Pancreas (tissue), 10 donors: Measurements from ENCODE around the gene NPIPA1. TPM values are rescaled to one million over a fixed set of nuclear protein-coding genes. Genes with fewer than 3 reads are reported as not detected.
"Not testable (repeated sequence)": the region's sequence is repeated elsewhere in the genome, so short reads cannot be mapped to it uniquely, and the experiment has no call there.

Experiments used
- ATAC-seq, 4 donors: fragments of 200-7000 bp; cut with Tn5 transposase; one replicate each; pipeline versions ENCODE4 v1.8.0 to v1.9.1; 2020; ENCODE audit warnings: mild to moderate bottlenecking in 4 of 4, moderate library complexity in 4 of 4
- DNase-seq, 6 donors: peaks; one replicate each; pipeline ENCODE4 v3.0.0-alpha.2; 2020
- FAIRE-seq: peaks from 2 replicates; lab custom pipeline; 2012; peaks lifted over from hg19 to GRCh38; lab: Jason Lieb, UNC
- H3K27ac ChIP-seq, 4 donors: fragments of 200-600 bp; sonication (generic); 1 replicate in 3 of 4; 2 replicates in 1 of 4; pipeline versions ENCODE4 v1.5.0 to v1.8.0; 2020
- H3K27me3 ChIP-seq, 4 donors: fragments of 200-600 bp; one replicate each; pipeline ENCODE4 v1.8.0; 2021
- H3K36me3 ChIP-seq, 3 donors: fragments of 200-600 bp; sonication (generic) in 1 of 3; one replicate each; pipeline versions ENCODE4 v1.5.0 to v1.8.0; 2020 to 2021
- H3K4me1 ChIP-seq, 3 donors: fragments of 200-600 bp; one replicate each; pipeline ENCODE4 v1.8.0; 2021
- H3K4me3 ChIP-seq, 4 donors: fragments of 200-600 bp; sonication (generic) in 2 of 4; one replicate each; pipeline versions ENCODE4 v1.5.0 to v1.8.0; 2020 to 2021
- H3K9me3 ChIP-seq, 4 donors: fragments of 200-600 bp; one replicate each; pipeline ENCODE4 v1.8.0; 2021
- WGBS, 2 donors: extraction: QIAGEN DNeasy Blood & Tissue Kit; methylation state at CpG; one replicate each; pipeline ENCODE4 v1.1.7; 2013; 5-methylcytosine and 5-hydroxymethylcytosine counted together
- intact Hi-C, 3 donors: fragments of 100-400 bp; cut with DNase I; formaldehyde crosslinking; loops; one replicate each; pipeline versions ENCODE4 v1.11.1 to v1.14.2; 2022
- polyA plus RNA-seq, 2 donors: library from polyadenylated mRNA; stranded (reverse); fragments of 200-250 nt; gene quantifications; one replicate each; pipeline ENCODE4 v1.2.3, GENCODE V29; 2013
- total RNA-seq, 6 donors: library from RNA; stranded (reverse); fragmentation: NEBNext Ultra II Directional in 4 of 6; extraction: Animal tissue kit (Norgen Biotek cat#: 25700) in 4 of 6; gene quantifications; one replicate each; pipeline versions ENCODE4 v1.2.1 to v1.2.4, GENCODE V29; 2021 to 2023
- donor health status: healthy with polysubstance abuse.
- donor health status: DM: no; HTN: no; CAD: no; lungs with moderate emphysema.
- donor health status: DM: no; HTN: no; CAD: no.
- donor health status: control.
- donor health status: control.
- donor health status: Bipolar disorder and iron deficiency.
- donor health status: DM: yes; HTN: yes; CAD: no.
- donor health status: DM: no; HTN: no; CAD: no.
- donor health status: DM: no; HTN: no; CAD: no.
- donor health status: DM: yes; HTN: yes; CAD: no.

The NPIPA1 gene
- total RNA-seq: 10 to 100 TPM; 22.8 to 65.1 (median 35.1) TPM
- 100 to 1,000 TPM in 1 of 2 donors, 10 to 100 TPM in 1; 97.0 to 126 TPM for polyA plus RNA-seq

GRCh38 chr16:14937143-14937542 lies at the start of gene NPIPA1:
Gene NPIPA1 (plus strand): TSS chr16:14937443. CDS start chr16:14937443, 0 bp downstream.
- intact Hi-C loops: not testable (repeated sequence)
- WGBS, 2 donors: no CpG with 5 or more reads among the region's 4 CpGs

DNA sequence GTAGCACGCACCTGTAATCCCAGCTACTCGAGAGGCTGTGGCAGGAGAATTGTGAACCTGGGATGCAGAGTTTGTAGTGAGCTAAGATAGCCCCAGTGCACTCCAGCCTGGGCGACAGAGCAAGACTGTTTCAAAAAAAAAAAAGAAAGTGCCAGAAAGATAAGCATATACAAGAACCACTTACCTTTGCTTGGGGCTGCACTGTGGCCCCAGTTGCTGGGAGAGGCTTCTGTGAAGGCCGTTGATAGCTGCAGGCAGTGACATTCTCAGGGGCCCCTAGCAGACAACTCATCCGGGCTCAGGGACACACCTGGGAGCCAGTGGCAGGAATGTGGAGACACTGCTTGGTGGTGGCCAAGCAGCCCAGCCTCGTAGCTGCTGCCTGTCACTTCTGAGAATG lies 45.1 kb upstream of the NPIPA1 start:
- H3K36me3 ChIP-seq, ATAC-seq, FAIRE-seq, H3K9me3 ChIP-seq, intact Hi-C loops, DNase-seq, H3K27me3 ChIP-seq, H3K4me3 ChIP-seq, H3K4me1 ChIP-seq, H3K27ac ChIP-seq: not testable (repeated sequence)
- 73 to 83% methylated on average over 3 to 4 of the region's 6 CpGs for WGBS, 2 donors

More at GRCh38 chr16:14937143-14937542, at the start of gene NPIPA1:
- not testable (repeated sequence) for FAIRE-seq, H3K9me3 ChIP-seq, H3K36me3 ChIP-seq, H3K4me3 ChIP-seq, DNase-seq, H3K4me1 ChIP-seq, H3K27me3 ChIP-seq, H3K27ac ChIP-seq, ATAC-seq

GRCh38 chr16:14895382-14895781 lies 41.9 kb upstream of the NPIPA1 start:
- FAIRE-seq, H3K36me3 ChIP-seq, H3K27ac ChIP-seq, H3K27me3 ChIP-seq, H3K4me1 ChIP-seq, H3K4me3 ChIP-seq, intact Hi-C loops, ATAC-seq, H3K9me3 ChIP-seq, DNase-seq: not testable (repeated sequence)
- WGBS, 2 donors: 85 to 90% methylated on average over 10 of the region's 14 CpGs

DNA sequence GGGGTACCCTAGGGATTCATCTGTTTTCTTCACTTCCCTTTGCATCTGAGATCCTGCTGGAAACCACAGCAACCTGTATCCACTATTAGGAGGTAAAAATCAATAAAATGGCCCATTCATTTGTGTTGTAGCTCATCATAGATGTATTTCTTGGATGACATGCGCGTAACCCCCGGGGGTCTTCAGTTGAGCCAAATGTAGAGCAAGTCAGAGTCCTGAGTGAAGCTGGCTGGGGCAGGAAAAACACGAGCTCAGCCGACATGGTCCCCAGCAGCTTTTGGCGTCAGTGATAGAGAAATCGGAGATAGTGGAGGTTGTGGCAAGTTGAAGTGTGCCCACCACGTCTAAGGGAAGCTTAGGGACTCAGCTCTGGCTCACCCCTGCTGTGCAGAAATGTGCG lies 41.2 kb upstream of the NPIPA1 start:
- H3K4me1 ChIP-seq, H3K27me3 ChIP-seq, H3K4me3 ChIP-seq, DNase-seq, H3K27ac ChIP-seq, H3K9me3 ChIP-seq, ATAC-seq, intact Hi-C loops, H3K36me3 ChIP-seq, FAIRE-seq: not testable (repeated sequence)
- 69 to 79% methylated on average over 8 of the region's 9 CpGs for WGBS, 2 donors

GRCh38 chr16:14897006-14897664 lies 40.1 kb upstream of the NPIPA1 start:
- H3K36me3 ChIP-seq, DNase-seq, H3K27ac ChIP-seq, H3K4me3 ChIP-seq, H3K27me3 ChIP-seq, H3K4me1 ChIP-seq, intact Hi-C loops, H3K9me3 ChIP-seq, FAIRE-seq: not testable (repeated sequence)
- 65 to 87% methylated on average over 2 to 3 of the region's 12 CpGs for WGBS, 2 donors
- peak; percentile 63 to 87 (median 82) for ATAC-seq

DNA sequence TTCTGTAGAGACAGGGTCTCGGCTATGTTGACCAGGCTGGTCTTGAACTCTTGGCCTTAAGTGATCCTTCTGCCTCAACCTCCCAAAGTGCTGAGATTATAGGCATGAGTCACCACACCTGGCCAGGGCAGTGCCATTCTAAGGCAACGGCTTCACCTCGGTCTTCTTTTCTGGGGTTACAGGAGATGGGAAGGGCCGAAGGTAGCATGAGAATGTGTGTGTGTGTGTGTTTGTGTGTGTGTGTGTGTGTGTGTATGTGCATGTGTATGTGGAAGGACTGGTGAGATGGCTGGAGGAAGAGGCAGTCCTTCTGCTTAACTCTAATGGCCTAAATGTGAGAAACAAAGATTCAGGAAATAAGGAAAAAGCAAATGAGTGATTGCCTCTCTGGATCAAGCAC lies 39.1 kb upstream of the NPIPA1 start:
- H3K9me3 ChIP-seq, H3K27ac ChIP-seq, intact Hi-C loops, H3K36me3 ChIP-seq, DNase-seq, FAIRE-seq, H3K4me1 ChIP-seq, ATAC-seq, H3K4me3 ChIP-seq, H3K27me3 ChIP-seq: not testable (repeated sequence)
- 88 to 93% methylated on average over 4 of the region's 4 CpGs for WGBS, 2 donors

DNA sequence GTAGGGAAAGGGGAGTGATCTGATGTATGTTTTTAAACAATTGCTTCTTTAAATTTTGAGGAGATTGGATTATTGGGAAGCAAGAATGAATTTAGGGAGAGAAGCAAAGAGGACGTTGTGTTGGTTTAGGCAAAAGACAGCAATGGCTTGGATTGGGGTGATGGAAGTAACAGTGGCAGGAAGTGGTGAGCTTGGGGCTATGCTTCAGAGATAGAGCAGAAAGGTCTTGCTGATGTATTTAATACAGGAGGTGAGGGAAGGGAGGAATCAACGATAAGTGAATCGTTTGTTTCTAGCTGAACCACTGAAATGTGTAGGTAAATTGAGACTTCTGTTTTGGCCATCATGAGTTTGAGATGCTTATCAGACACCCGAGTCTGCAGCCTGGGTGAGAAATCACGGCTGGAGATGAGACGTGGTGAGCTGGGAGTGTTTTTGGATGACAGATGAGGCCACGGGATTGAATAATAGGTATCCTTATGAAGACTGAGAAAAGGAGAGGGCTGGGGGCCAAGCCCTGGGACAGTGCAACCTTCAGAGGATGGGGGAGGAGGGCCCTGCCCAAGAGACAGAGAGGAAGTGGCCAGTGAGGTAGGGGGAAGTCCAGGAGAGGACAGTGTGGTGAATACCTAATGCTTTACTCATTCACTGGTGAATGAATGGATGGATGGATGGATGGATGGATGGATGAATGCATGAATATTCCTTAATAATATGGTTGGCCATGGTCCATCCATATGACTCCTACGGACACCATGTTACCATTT lies 33.9 kb upstream of the NPIPA1 start:
- H3K27ac ChIP-seq, H3K9me3 ChIP-seq, H3K4me1 ChIP-seq, FAIRE-seq, H3K36me3 ChIP-seq, H3K4me3 ChIP-seq, DNase-seq, H3K27me3 ChIP-seq, ATAC-seq, intact Hi-C loops: not testable (repeated sequence)
- 68 to 93% methylated on average over 4 to 6 of the region's 8 CpGs for WGBS, 2 donors

DNA sequence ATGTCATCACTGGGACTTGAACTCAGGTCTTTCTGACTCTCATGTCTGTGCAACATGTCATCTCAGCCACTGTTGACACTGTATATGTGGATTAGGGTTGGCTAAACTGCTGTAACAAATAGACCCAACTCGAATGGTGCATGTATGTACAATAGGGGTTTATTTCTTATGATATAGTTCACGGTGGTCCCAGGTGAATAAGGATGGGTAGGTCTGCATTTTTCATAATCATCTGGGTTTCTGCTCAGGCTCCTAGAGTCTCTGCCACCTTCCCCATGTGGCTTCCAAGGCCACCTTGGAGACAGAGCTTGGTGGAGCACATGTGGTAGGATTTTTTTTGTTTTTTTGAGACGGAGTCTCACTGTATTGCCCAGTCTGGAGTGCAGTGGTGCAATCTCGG lies 27.5 kb upstream of the NPIPA1 start:
- FAIRE-seq, H3K4me1 ChIP-seq, H3K4me3 ChIP-seq, H3K27me3 ChIP-seq, H3K36me3 ChIP-seq, H3K9me3 ChIP-seq, H3K27ac ChIP-seq, DNase-seq, intact Hi-C loops: not testable (repeated sequence)
- no CpG with 5 or more reads among the region's 4 CpGs for WGBS, 2 donors
- ATAC-seq: peak in 3 of 4 donors; percentile 23 to 43 (median 33)

- H3K4me1 ChIP-seq, H3K9me3 ChIP-seq, intact Hi-C loops, DNase-seq, H3K36me3 ChIP-seq, FAIRE-seq, H3K4me3 ChIP-seq, H3K27me3 ChIP-seq, H3K27ac ChIP-seq: not testable (repeated sequence)
- ATAC-seq: peak; percentile 84 to 96 (median 92)
- no CpG with 5 or more reads among the region's 85 CpGs for WGBS, 2 donors
Measured at GRCh38 chr16:14910833-14911629, 26.2 kb upstream of the NPIPA1 start.

DNA sequence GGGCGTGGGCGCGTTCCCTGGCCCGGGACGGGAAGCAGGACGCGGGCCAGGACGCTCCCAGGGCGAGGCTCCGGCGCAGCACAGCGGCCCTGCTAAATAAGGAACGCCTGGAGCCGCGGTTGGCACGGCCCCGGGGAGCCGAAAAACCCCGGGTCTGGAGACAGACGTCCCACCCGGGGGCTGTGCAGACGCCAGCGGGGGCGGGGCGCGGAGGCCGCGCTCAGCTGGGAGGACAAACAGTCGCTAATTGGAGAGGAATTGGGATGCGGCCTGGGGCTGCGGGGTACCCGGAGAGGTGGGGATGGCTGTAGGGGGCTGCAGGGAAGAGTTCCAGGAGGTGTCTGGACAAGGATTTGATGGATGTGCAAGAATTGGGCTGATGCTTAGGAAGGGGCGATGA lies 25.3 kb upstream of the NPIPA1 start:
- H3K4me1 ChIP-seq, ATAC-seq, H3K27me3 ChIP-seq, H3K36me3 ChIP-seq, intact Hi-C loops, FAIRE-seq, H3K9me3 ChIP-seq: not testable (repeated sequence)
- 1% methylated on average over 14 to 20 of the region's 33 CpGs for WGBS, 2 donors
- Histone ChIP-seq H3K27ac (peak overlapping the region in 1 of 4 donors; percentile 46), H3K4me3 (peak overlapping the region; percentile 18 to 51 (median 42))
- DNase-seq: peak; percentile 48 to 92 (median 79)

GRCh38 chr16:14912588-14912987 lies 24.7 kb upstream of the NPIPA1 start:
- ATAC-seq, FAIRE-seq, DNase-seq, H3K9me3 ChIP-seq, H3K36me3 ChIP-seq, H3K27me3 ChIP-seq, H3K4me3 ChIP-seq, H3K4me1 ChIP-seq, H3K27ac ChIP-seq, intact Hi-C loops: not testable (repeated sequence)
- 54% methylated on average over 2 of the region's 11 CpGs; no CpG with 5 or more reads in 1 of the 2 donors for WGBS, 2 donors
